GM18511 (cell line): ENCODE results near the gene AAMDC.
A peak's percentile ranks its signal among the peaks of the same experiment; 100 is the strongest.

Experiments used
- ATAC-seq: cut with Tn5 transposase; IDR thresholded peaks from one replicate; pipeline ENCODE4 v1.9.1; 2021; ENCODE audit warnings: mild to moderate bottlenecking, moderate library complexity; ENCODE audit not compliant: unreplicated experiment

The AAMDC gene

DNA sequence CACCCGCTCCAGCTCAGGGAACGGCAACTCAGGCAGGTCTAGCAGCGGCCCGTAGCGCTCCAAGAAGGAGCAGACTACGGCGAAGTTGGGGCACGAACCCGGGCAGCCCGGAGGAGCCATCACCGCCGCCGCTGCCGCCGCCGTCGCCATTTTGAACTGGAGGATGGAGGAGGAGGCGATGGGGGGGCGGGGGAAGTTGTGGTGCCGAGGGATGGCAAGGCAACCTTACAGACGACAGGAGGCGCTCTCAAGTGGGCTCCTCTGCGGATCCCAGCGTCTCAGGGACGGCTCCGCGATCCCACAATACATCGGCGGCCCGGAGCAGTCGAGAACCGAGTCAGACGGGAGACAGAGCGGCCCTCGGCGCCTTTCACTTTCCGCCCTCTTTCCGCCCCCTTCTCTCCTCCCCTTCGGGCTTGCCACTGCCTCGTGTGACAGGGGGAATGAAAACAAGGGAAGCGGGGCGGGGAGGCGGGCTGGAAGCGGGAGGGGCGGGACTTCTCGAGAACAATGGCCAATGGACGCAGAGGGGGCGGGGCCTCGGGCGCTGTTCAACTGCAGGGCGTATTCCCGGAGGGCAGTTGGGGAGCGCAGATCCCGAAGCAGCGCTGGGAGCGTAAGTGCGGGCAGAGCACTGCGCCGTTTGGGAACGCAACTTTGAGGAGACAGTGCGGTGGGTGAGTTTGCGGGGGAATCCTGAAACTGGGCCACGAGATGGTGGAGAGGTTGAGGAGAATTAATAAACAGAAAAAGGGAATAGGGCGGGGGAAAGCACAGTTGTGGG lies at the start of gene AAMDC, which contains the start of gene RSF1:
Gene AAMDC (plus strand): TSS at position 580 of the 784 bp plus-strand sequence. CDS start 21,353 bp downstream, outside the sequence.
Gene RSF1 (minus strand): TSS at position 158 of the 784 bp plus-strand sequence. CDS start 8 bp downstream, at position 150.
- peak; percentile 87 for ATAC-seq

DNA sequence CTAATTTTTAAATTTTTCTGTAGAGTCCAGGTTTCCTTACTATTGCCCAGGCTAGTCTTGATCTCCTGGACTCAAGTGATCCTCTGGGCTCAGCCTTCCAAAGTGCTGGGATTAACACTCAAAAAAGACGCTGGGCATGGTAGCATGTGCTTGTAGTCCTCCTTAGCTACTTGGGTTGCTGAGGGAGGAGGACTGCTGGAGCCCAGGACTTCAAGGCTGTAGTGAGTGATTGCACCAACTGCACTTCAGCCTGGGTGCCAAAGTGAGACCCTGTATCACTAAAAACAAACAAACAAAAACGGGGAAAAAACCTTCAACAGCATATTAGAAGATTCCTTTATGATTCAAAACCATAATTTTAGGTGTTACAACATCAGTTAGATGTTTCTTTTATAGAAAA lies 45.0 kb upstream of the AAMDC start:
- ATAC-seq: no peak

DNA sequence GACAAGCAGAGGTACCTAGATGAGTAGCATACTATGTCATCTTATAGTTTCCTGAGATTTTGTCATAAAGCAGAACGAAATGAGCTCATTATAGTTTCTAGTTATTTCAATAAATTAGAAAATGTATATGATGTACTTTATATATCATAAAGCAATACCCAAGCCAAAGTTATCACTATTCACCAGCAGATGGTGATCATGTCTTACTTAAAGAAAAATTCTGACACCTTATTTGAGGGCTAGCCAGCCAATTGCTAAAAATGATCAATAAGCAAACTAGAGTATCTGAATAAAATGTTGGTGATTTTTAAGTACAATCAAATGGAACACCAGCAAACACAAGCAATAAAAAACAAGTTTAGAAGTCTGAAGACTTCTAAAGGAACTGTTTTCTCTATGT lies 44.5 kb upstream of the AAMDC start:
- ATAC-seq: no peak

DNA sequence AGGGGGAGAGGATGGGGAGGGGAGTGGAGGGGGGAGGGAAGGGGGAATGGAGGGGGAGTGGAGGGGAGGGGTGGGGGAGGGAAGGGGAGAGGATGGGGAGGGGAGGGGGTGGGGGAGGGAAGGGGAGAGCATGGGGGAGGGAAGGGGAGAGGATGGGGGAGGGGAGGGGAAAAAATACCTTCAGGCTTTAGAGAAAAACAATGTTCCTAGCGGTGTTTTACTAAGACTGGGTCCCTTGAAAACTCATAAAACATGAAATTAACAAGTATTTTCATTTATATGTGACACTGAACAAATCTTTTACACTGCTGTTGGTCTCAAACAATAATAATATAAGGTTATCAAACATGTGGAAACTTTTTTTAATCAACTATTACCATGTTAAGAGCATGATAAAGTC lies 42.8 kb upstream of the AAMDC start:
- ATAC-seq: no peak

DNA sequence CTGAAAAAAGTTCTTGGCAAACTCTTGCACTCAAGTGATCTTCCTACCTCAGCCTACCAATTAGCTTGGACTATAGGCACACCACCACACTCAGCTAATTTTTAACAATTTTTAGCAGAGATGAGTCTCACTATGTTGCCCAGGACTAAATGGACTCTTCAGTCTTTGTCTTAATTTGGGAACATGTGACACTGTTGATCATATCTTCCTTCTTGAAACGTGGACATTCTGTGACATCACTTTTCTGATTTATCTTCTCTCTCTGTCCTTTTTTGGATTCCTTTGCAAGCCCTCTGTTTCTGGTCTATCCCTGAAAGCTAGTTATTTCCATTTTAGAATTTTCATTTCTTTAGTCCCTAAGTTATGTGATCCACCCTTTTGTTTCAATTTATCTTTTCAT lies 42.4 kb upstream of the AAMDC start:
- ATAC-seq: no peak

DNA sequence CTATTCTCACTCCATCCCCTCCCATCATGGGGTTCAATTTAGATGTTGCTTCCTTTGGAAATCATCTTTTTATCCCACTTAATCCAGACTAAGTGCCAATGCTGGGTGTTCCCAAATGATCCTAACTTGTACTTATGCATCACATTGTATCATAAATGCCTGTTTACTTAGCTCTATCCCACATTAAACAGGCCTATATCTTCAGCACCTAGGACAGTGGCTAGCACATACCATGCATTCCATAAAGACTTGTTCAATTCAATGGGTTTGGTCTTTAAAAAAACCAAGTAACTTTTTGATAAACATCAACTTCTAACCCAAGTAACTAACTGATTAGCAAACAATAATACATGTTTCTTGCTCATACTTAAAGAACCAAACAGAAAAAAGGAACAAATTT lies 41.0 kb upstream of the AAMDC start:
- ATAC-seq: no peak

DNA sequence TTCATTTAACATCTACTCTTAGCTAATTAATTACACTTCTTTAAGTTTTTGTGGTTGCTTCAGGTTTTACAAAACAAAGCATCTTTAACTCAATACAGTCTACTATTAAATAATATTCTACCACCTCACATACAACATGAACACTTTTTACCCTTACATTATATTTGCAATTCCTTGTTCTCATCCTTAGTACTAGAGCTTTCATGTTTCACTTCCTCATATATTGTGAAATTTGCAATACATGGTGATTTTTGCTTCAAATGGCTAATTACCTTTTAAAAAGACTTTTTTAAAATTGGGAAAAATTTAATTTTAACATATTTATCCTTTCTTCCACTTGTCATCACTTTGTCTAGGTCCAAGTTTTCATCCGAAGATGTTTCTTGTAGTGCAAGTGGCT lies 37.9 kb upstream of the AAMDC start:
- ATAC-seq: no peak

DNA sequence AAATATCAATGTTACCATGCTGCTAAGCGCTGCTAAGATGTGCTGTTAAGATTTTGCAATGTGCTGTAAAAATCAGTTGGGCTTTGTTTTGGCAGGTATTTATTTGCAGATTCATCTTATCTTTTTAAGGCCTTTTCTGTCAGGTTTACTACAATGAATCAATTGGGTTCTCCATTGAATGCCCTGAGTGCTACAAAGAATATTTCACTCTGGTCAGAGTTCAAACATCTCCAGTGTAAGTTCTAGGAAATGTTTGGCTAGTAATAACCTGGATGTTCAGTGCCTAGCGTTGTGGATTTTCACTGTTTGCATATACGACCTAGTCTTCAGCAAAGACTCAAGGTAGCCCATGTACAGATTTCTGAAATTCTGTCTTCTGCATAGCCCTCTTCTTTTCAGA lies 36.4 kb upstream of the AAMDC start:
- ATAC-seq: no peak

DNA sequence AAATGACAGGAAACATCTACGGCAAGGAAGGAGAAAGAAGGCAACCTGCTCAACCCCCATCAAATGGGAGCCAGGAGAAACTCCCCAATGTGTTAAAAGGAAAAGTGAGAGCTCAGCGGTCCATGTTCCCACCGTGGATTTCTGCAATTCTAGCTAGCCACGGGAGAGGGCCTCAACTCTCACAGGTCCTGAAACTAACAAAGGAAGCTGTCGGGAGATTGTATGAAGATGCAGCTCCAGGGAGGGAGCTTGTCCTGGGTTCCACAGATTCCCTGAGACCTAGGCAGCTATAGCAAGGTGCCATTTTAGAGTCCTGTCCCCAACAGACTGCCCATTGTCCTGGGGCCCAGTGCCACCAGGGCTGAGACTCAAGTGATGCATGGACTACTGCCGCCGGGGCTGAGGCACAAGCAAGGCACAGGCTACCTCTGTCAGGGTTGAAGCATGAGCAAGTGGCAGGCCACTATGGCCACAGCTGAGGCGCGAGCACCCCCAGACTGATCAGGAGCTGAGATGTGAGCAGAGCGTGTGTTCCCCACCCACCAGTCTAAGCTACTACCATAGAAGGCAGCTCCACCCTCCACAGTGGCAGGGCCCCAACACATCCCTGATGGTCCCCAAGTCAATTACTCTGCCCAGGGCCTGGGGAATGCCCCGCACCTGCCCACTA lies 31.7 kb upstream of the AAMDC start:
- no peak for ATAC-seq

DNA sequence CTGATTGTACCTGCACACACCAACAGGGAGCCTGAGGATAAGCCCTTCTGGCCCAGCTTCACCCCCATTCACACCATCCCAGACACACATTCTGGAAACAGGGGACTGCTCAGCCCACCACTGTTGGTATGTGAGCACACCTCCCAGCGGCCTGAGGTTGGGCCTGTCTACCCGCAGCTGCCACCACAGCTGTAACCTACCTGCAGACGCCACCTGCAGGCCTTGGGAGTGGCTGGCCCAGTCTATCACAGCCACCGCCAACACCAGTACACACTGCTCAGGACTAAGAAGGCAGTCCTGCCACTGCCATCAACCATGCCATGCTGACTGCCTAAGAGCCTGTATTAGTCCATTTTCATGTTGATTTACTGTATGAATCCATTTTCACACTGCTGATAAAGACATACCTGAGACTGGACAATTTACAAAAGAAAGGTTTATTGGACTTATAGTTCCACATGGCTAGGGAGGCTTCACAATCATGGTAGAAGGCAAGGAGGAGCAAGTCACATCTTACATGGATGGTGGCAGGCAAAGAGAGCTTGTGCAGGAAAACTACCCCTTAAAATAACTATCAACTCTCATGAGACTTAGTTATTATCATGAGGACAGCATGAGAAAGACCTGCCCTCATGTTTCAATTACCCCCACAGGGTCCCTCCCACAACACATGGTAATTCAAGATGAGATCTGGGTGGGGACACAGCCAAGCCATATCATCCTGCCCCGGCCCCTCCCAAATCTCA lies 31.0 kb upstream of the AAMDC start:
- ATAC-seq: no peak

DNA sequence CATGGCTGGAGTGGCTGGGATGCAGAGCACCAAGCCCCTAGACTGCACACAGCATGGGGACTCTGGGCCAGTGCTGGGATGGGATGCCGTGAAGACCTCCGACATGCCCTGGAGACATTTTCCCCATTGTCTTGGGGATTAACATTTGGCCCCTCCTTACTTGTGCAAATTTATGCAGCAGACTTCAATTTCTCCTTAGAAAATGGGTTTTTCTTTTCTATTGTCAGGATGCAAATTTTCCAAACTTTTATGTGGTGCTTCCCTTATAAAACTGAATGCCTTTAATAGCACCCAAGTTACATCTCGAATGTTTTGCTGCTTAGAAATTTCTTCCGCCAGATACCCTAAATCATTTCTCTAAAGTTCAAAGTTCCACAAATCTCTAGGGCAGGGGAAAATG lies 29.6 kb upstream of the AAMDC start:
- no peak for ATAC-seq

DNA sequence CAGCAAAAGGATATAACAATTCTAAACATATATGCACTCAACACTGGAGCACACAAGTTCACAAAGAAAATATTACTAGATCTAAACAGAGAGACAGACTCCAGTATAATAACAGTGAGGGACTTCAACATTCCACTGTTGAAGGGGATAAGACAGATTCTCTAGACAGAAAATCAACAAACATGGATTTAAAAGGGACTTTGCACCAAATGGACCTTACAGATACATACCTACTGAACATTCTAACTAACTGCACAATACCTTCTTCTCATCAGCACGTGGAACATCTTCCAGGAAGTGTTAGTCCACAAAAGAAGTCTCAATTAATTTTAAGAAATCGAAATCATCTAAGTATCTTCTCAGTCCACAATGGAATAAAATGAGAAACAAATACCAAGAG lies 27.0 kb upstream of the AAMDC start:
- ATAC-seq: no peak

DNA sequence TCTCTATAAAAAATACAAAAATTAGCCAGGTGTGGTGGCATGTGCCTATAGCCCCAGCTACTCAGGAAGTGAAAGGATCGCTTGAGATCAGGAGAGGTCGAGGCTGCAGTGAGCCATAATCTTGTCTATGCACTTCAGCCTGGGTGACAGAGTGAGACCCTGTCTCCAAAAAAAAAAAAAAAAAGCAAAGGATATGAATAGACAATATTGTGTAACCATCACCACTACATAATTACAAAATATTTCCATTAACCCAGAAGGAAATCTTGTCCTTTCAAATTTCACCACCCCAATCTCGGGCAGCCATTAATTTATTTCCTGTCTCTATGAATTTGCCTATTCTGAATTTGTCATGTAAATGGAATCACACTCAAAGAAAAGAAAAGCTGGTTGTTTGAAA lies 21.6 kb upstream of the AAMDC start:
- ATAC-seq: no peak

DNA sequence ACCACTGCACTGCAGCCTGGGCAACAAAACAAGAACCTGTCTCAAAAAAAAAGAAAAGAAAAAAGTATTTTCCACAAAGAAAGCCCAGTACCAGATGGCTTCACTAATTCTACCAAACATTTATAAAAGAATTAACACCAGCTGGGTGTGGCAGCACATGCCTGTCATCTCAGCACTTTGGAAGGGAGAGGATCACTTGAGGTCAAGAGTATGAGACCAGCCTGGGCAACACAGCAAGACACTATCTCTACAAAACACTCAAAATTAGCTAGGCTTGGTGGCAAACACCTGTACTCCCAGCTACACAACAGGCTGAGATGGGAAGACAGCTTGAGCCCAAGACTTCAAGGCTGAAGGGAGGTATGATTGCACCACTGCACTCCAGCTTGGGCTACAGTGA lies 20.5 kb upstream of the AAMDC start:
- no peak for ATAC-seq

DNA sequence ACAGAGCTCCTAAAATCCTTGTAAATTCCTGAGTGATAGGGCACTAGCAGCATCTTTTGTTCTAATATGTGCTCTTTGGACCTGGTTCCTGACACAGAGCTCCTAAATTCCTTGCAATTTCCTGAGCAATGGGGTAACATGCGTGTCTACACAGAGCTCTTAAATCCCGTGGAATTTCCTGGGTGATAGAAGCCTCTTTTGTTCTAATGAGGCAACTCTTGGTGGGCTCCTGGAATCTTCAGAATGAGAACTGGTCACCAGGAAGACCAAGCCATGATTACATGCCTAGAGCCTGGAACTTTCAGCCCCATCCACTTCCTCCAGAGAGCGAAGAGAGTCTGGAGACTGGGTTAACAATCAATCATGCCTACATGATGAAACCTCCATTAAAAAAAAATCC lies 19.5 kb upstream of the AAMDC start:
- no peak for ATAC-seq

DNA sequence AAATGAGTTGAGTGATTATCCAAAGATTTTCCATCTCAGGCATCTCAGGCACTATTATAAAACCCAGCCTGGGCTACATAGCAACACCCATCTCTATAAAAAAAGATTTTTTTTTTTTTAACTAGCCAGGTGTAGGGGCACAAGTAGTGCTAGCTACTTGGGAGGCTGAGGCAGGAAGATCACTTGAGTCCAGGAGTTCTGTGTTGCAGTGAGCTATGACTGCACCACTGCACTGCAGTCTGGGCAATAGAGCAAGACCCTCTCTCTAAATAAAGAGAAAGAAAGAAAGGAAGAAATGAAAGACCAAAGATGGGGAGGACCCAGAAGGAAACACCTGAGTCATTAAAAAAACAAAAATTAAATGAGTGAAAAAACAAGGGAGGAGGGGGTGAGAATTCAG lies 14.5 kb upstream of the AAMDC start:
- ATAC-seq: no peak

DNA sequence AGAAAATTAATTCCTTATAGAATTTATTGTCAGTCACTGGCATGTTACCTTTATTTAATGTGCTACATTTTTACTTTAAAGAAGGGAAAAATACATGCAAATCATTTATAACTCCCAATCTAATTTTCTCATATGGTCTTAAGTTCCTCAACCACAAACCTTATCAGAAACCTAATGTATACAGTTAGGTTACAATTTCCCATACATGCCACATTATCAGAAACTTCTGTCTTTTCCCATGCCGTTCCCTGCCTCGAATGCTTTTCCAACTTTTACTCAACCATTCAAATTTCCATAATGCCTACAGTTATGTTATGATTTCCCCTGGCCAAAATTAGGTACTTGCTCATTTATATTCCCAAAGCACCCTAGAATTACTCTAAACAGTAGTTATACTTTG lies 14.0 kb upstream of the AAMDC start:
- no peak for ATAC-seq

DNA sequence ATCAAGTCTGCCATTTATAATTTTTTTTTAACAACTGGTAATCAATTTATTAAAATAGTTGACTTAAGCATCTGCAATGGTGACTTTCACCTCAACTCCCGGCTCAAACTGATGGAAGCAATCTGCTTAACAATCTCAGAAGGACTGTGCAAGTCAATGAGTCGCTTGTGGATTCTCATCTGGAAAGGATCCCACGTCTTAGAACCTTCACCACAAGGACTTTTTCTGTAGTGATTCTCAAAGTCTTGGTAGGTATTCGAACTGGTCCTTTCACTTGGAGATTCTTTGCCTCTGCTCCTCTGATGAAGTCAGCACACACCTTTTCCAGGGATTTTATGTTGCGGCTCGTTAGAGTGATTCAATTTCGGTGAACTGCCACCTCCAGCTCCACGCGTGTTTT lies 7.7 kb upstream of the AAMDC start:
- ATAC-seq: no peak

DNA sequence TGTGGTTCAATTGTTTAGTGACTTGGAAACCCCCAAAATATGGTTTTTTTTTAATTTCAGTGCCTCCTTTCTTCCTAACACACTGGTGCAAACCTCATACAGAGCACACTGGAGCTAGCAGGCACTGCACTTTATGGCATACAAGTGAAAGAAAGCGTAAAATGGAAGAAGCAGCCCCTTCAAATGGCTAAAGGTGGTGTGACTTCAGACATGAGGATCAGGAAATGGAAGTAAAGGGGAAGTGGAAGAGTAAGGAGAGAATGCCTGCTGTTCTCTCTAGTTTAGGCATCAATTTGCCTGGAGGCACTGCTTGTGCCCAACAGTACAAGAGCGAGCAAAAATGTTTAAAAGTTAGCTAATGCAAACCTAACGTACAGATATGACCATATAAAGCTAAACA lies 6.1 kb upstream of the AAMDC start:
- ATAC-seq: no peak

DNA sequence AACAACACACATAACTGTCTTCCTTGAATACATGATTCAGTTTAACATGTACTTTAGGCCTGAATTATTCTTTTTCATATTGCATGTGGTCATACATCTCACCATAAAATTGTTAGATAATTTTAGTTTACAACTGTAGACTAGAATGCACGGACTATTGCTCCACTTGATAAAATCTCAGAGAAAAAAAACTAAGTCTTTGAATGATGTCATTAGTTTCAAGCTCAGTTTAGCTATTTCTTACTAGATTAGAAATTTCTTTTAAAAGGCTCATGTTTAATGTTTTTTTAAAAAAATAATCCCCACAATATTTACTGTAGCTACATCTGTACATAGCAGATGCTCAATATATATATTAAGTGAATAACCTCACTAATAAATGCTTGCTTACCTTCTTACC lies 5.5 kb upstream of the AAMDC start:
- no peak for ATAC-seq

DNA sequence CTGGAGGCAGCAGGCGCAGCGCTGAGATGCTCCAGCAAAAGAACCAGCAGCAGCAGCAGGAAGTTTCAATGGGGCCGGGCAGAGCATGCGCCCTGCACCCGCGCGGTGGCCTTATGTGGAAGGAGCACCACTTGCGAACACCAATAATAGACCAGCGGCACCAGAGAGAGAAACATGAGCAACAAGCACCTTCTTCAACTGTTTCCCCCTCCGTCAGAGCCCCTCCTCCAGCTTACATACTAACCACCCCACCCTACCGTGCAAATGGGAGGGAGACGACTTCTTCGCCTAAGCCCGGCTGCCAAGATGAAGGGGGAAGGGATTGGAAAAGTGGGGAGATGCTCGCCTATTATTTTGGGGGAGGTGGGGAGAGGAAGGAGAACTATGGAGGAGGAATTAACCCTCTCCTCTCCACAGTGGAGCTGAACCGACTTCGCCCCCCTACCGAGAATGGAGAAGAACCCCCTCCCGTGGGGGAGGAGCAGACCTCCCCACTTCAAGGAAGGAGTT lies 1.5 kb upstream of the AAMDC start:
- ATAC-seq: peak; percentile 49
